GM12892 (cell line): ENCODE data around the gene TMEM253.

Experiments used
- POLR2AphosphoS5 ChIP-seq: IDR thresholded peaks from 2 replicates; pipeline ENCODE4 v1.6.1; 2011; ENCODE audit warnings: low read depth, low read length, control low read depth
- TAF1 ChIP-seq: IDR thresholded peaks from 2 replicates; pipeline ENCODE4 v1.6.1; 2011; ENCODE audit warnings: low read depth, mild to moderate bottlenecking, control low read depth, low read length, borderline replicate concordance

DNA sequence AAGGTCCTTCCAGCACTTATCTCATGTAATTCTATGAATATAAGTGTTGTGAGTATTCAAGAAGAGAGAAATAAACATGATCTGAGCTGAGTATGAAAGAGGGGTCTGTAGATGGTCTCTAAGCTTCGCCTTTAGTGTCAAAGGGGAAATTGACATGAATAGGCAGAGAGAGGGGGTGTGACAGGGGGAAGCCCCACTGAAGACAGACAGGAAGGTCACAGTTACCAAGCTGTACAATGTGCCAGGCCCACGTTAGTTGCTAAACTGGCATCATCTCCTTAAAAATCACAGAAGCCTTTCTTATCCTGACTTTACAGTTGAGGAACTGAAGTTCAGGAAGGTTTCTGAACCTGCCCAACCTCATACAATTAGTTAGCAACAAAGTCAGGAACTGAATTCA lies 23.2 kb upstream of the TMEM253 start:
- TF ChIP-seq TAF1: no peak
- no peak for TF ChIP-seq POLR2AphosphoS5
